NCI-H187 treated with DMSO at 0.1 percent for 48 hours (cell line): Measurements from ENCODE around the gene GREB1.

Experiments
- DNase-seq: peaks from one replicate; lab custom pipeline; 2025; lab: John Stamatoyannopoulos, UW

The GREB1 gene

DNA sequence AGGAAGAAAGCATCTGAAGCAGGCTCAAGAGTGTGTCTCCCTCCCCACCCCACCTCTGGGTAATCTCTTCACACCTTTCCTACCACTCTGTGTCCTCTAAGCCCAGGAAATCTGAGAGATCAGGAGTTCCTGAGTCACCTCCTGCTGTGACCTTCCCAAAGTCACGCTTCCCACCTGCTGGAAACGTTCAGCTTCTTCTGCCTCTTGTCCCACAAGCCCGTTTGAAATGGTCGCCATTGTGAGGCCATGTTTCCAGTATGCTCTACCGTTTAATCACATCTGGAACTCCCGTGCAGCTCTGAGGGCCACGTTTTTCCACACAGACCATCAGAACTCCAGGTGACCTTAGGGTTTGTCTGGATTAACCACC lies 25.9 kb downstream of the GREB1 start:
- DNase-seq, result no peak

DNA sequence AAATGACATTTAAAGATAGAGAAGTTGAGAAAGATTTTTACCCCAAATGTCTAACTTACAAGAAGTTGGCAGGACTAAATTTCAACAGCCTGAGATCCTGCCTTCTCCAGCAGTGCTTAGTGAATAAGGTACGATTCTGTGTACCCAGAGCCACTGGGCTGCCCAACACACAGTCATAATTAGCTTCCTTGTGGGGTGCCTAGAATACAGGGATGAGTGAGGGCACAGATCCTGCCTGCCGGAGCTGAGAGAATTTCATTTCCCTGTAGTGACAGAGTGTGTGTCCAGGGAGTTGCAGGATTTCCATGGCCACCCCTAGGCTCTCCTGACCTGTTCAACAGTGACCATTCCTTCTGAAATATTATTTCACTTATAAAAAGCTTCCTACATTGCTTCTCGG lies 27.0 kb downstream of the GREB1 start:
- DNase-seq, result no peak

DNA sequence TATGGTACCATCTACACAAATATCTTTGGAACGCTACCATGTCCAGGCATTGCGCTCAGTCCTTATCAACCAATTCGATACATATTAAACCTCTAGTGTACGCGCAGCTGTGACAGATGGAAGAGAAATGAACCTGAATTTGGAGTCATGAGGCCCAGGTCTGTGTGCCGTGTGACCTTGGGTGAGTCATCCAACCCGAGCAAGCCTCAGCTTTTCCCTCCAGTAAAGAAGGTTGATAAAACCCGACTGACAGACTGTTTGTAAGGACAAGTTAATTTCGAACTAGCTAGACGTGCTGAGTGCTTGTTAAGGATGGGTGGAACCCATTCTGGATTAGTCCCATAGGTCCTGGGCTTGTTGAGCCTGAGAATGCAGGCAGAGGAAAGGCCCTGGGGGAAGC lies 28.2 kb downstream of the GREB1 start:
- DNase-seq, result no peak

DNA sequence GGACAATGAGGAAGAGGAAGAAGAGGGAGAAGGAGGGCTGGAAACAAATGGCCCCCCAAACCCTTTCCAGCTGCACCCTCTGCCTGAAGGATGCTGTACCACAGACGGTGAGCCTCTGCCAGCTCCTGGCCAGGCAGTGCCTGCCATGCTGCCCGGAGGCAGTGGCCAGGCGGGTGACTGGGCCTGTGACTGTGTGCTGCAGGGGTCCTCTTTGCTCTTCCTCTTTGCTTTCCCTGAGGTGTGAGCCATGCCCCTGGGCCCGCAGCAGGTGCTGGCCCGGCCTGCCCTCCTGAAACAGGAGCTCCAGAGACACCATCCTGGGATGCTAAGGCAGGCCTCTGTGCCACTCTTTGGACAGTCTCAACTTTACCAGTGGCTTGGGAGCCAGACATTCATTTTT lies 28.6 kb downstream of the GREB1 start:
- no peak for DNase-seq

DNA sequence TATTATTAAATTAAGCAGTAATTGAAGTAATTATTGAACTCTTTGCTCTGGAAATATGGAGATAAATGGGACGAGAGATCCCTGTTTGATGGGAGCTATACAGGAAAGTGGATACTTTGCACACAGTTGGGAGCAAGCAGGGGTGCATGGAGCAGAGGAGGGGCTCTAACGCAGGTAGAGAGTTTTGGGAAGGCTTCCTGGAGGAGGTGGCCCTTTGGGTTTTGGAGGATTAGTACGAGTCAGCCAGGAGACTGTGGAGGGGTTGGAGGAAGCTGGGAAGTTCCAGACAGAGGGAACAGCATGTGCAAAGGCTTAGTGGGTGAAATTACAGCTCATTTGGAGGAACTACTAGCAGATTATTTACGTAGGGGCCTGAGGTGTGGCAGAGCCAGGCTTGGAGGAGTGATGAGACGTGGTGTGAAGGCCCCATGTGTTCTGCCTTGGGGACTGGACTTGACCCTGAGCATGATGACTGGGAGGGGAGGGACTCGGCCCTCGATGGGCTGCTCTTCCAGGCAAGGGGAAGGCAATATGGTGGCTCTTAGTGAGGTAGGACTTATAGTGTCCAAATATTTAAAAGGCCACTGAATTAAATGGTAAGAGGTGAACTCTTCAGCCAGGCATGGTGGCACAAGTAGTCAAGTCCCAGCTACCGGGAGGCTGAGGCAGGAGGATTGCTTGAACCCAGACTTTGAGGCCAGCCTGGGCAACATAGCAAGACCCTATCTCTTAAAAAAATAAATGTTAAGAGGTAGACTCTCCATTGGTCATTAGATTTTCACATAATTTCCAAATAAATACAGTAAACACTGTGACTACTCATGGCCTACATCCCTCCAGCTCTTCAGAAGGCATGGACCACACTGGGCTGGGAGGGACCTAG lies 30.2 kb downstream of the GREB1 start:
- DNase-seq, result no peak

DNA sequence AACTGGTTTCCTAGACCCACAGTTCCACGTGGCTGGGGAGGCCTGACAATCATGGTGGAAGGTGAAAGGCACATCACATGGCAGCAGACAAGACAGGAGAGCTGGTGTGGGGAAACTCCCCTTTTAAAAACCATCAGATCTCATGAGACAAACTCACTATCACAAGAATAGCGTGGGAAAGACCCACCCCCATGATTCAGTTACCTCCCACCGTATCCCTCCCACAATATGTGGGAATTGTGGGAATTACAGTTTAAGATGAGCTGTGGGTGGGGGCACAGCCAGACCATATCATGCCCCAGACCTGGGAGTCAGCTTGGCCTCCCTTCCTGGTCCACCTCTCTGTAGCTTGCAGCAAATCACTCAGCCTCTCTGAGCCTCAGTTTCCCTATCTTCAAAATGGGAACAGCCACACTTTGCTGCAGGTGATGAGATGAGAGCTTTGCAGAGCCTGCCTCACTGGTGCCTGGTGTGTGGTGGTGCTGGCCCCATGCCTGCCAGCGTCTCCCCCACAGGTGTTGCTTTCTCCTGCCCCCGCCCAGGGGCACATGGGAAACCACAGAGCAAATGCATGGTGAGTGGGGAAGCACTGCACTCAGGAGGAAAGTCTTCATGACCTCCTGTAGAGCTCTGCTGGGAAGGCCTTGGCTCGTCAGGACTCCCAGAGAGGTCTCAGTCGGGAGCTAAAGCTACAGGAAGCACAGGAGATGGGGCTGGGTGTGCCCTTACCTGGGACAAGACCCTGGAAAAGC lies 31.1 kb downstream of the GREB1 start:
- no peak for DNase-seq

DNA sequence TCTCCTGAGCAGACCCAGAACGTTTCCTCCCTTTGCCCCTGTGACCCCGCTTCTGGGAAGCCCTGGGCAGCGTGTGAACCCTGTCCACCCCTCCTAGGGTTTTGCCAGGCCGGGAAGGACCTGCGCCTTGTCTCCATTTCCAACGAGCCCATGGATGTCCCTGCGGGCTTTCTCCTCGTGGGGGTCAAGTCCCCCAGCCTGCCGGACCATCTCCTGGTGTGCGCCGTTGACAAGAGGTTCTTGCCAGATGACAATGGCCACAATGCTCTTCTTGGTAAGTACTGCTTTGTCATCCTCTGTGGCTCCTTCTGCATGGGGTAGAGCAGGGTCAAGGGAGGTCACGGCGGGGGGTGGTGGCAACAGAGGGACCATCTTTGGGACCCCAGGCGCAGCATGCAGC lies 32.5 kb downstream of the GREB1 start:
- DNase-seq, result no peak

DNA sequence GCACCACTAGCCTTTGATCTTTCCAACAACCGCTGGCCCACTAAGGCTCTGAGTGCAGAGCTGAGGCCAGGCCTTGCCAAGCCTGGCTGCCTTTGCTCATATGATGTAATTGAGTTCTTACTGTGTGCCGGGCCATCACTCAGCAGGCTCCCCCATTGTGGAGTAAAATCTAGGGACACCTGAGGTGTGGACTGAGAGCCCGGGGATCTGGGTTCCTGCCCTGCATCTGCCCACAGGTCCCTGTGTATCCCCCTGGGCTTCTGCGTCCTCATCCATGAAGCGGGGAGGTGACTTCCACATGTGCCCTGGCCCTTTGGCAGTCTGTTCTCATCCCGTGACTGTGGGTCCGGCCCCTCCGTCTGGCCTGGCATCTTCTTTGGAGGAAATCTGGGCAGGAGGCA lies 33.8 kb downstream of the GREB1 start:
- no peak for DNase-seq

DNA sequence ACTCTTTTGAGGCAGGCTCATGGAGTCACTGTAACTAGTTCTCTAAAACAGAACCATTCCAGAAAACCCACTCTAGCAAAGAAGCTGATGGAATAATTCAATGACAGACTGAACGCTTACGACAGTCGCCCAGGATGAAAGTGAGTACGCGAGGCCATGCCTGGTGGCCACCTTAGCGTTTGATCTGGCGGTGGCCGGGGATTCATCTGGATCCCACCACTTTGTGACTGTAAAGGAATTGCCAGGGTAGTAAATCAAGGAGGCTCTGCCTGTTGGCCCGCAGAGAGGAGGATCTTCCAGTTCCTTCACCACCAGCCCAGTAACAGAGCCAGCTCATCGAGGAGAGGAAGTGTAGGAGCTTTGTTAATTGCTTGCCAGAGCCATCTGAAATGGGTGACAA lies 34.6 kb downstream of the GREB1 start:
- no peak for DNase-seq

DNA sequence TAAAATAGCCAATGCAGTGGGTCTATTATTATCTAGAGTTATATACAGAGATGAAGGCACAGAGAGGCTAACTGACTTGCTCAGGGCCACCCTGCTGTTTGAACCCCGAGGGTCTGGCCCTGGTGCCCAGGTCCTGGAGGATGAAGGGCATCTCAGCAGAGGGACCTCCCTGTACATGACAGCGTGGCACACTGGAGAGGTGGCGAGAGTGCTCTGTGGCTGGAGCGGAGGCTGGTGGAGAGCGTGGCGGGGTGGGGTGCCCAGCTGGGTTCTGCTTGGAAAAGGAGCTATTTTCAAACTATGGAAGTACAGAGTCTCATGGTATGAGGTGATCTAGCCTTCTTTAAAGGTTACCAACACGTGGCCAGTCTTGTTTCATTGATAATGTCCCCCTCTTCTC lies 35.8 kb downstream of the GREB1 start:
- no peak for DNase-seq

DNA sequence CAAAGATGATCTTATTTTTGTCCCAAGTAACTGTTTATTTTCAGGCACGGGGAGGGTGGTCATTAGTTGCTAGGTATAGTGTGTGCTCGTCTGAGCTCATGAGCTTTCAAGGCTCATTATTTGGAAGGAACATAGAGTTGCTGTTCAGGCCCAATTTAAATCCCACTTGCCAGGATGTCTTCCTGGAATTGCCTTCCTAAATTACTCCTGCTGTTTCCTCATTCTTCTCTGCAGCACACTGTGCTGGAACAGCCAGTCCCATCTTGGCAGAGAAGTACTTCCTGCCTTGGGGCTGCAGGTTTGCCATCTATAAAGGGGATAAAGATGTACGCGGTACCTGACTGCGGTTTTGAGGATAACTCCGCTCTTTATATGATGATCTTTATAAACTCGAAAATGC lies 37.3 kb downstream of the GREB1 start:
- DNase-seq, result no peak

DNA sequence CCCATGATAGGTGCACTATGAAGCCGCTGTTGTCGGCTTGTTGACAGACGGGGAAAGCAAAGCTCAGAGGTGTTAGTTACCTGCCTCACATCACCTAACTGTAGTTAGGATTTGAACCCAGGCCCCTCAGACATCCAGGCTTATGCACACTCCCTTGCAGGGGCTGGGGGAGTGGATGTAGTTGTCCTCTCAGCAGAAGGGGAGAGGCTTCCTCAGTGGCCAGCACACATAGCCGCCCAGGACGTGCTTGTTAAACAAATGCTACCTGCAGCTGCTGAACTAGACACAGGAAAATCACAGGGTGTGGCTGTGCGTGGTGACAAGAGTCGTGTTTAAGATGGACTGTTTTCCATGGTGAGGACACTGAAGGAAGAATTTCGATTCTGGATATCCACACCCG lies 39.2 kb downstream of the GREB1 start:
- DNase-seq, result no peak

DNA sequence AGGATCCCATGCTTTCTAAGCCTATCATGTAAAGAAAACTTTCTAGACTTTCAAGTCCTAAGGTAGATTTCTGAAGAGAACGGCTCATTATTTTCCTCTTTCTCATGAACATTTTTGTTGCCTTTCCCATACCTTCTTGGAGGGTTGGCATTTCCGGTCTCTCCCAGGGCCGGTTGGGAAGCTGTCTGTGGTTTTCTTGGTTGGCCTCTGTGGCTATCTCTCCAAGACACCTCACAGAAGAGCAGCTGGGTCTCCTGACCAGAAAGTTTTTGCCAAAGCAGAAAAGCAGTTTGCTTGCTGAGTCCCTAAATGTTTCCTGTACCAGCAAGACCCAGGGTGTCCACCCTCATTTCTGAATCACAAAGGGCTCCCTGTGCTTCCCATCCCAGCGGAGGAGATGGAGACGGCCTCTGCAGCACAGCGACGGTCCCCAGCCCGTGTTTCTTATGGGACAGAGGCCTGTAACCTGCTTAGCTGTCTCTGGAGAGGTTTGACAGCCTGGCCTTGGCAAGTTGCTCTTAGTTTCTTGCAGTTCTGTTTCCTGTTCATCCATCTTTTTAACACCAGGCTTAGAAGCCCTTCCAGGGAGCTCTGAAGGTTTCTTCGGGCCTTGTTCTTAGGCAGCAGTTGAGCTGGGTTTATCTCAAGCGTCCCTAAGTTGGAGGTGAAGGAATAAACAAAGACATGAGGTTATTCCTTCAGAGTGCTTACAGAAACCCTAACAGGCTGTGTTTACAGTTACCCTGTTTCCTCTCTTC lies 39.8 kb downstream of the GREB1 start:
- no peak for DNase-seq

DNA sequence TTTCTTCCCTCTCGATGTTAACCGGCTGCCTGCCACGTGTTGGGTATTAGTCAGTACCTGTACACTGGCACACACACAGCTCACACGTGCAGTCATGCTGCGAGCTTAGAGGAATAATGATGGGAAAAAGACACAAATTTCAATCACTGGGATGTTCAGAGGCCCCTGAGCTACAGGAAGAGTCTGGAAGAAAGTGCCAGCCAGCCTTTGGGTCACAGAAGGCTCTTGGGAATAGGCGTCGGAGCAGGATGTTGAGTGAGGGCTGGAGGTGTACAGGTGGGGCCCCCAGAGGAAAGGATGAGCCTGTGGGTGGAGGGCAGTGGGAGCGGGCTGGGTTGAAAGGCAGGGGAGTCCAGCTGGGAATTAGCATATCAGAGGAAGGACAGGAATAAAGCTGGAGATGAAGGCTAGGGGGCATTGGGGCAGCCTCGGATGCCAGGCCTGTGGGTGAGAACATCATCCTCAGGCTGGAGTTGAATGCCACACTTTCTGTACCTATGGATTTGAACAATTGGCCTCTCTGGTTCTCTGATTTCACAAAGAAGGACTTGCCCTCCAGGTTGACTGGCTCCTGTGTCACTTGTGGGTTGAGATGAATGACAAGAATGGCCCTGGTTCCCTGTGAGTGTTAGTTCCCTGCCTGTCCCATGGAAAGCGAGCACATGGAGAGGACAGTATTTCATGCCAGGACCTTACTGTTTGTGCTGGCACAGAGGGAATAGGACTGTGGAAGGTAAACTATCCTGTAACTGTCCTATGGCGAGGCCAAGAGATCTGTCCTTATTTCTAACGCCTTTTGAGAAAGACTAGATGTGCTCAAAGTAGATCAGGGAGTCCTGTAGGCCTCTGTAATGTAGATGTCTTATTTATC lies 40.6 kb downstream of the GREB1 start:
- DNase-seq, result no peak

DNA sequence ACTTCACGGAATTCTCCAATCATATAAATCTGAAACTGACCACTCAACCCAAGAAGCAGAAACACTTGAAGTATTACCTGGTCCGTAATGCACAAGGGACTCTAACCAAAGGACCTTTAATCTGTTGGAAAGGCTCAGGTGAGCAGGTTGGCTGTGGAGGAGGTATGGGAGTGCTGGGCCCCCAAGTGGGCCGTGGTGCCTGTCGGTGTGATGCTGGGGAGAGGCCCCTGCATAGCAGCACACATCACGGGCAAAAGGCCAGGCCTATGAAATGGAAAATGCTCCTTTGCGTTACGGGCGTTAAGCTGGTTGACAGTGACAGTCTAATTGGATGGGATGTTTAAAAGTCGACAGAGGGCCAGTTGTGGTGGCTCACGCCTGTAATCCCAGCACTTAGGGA lies 42.6 kb downstream of the GREB1 start:
- DNase-seq, result no peak

DNA sequence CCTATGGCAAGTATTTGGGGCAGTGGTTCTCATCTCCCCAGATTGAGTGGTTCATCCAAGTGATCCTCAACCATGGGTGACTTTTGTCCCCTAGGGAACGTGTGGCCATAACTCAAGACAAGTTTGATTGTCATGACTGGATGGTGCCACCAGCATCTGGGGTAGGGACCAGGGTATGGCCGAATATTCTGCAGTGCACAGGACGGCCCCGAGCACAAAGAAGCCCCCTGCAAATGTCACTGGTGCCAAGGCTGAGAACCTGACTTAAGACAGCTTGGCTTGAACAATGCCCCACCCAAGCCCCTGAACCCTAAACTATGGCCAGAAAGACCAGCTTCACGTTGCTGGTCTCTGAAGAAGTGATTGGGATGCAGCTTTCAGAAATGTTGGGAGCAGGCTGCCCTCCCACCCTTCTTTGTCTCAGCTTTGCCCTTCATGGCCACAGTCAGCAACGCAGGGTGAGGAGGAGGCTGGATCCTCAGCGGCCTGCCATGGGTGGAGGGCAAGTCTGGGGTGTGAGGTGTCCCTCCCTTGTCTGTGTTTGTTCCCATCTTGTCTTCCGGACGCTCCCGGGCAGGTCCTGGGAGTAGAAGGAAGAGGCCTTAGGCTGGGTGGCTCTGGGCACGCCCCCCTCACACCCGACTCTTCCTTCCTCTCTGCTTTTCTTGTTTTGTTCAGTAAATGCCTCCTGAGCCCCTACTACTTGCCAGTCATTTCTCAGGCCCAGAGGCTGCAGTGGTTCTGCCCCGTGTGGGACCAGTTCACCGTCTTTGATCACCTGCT lies 43.4 kb downstream of the GREB1 start:
- no peak for DNase-seq

DNA sequence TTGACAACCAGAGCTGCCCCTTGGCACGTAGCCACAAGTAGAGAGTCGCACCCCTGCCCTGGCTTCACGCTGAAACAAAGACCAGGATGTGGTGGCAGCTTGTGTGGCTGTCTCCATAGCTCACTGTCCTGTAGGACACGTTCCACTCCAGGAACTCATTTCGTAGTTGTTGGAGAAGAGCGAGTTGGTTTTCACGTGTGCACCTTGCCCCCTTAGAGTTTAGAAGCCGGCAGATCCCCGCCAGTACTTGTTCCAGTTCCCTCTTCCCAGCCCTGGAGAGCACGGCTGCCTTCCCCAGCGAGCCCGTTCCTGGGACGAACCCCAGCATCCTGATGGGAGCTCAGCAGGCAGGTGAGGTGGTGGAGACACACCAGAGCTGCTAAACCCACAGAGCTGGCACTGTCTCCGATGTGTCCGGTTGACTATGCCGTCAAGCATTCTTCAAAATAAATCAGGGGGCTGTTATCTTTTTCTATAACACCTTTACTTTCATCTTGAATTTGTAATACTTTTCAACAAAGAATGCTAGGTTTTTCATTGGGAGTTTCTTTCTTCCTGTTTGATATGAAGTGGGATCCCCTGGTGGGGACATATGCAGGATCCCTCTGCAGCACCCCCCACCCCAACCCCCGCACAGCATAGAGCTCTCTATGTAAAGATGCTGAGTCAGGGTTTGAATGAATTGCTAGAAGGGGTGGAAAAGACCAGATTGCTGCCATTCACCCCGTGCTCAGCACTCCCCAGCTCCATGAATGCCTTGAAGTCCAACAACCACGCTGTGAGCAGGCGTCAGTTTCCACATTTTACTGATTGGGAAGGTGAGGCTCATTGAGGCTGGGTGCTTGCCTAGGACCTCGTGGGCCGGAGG lies 44.5 kb downstream of the GREB1 start:
- DNase-seq, result no peak

DNA sequence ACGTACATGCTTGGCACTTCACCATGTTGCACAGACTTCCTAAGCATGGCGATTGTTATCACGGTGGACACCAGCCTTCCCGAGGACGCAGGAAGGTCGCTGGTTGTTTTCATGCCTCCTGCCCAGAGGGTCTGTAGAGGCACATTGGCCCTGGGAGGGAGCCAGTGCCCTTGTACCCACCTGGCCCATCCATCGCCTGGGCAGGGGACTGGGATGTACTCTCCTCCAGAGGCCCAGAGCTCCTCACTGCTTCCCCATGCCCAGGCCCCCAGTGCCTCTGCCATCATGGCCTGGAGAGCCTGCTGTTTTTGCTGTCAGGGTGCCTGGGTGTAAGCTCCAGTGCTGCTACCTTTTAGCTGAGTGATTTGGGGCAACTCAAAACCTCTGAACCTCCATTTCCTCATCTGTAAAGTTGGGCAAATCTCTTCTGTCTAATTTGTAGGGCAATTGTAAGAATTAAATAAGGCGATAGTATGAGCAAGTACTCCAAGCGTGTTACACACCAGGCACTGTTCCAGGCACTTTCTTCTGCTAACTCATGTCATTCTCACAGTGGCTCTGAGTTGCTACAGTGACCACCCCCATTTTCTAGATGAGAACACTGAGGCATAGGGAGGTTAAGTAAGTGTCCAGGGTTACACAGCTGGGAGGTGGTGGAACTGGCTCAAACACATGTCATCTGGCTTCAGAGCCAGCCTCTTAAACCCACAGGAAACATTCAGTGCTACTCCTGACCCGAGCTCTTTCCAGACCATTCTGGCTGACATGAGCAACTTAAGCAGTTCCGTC lies 45.3 kb downstream of the GREB1 start:
- no peak for DNase-seq
